HepG2 (cell line): Measurements from ENCODE around the gene SYNDIG1. TPM values are rescaled to one million over a fixed set of nuclear protein-coding genes. Genes with fewer than 3 reads are reported as not detected.

Experiments used
- ATAC-seq: fragments of 200-7000 bp; cut with Tn5 transposase; 3 replicates; pipeline ENCODE4 v1.9.1; 2020; ENCODE audit warnings: mild to moderate bottlenecking, moderate library complexity
- BruUV-seq: library from RNA; stranded (reverse); fragments of 400-500 nt; replicated peaks from 2 replicates; lab custom pipeline; 2021; lab: Mats Ljungman, UMichigan
- CTCF ChIA-PET: fragments of 300-600 bp; formaldehyde crosslinking; extraction: SDS; loops from one replicate; lab custom pipeline; 2021; ENCODE audit warnings: low total read pairs, inconsistent platforms, low intra/inter-chr PET ratio; lab: Yijun Ruan, JAX
- POLR2A ChIA-PET: fragments of 350-600 bp; sonication (Branson Sonifier 250); formaldehyde crosslinking; loops from one replicate; lab custom pipeline; 2020; ENCODE audit warnings: antibody characterized with exemption, inconsistent platforms; lab: Yijun Ruan, JAX
- DNase-seq: peaks from one replicate; pipeline ENCODE4 v3.0.0-alpha.2; 2015; ENCODE audit warnings: low spot score
- FAIRE-seq: peaks from 3 replicates; lab custom pipeline; 2011; peaks lifted over from hg19 to GRCh38; lab: Jason Lieb, UNC
- H2AFZ ChIP-seq: one replicate; pipeline ENCODE4 v1.6.1; 2011; ENCODE audit warnings: low read length, inconsistent platforms
- H3K27ac ChIP-seq: fragments of 300-600 bp; 3 replicates; pipeline ENCODE4 v1.8.0; 2011; ENCODE audit warnings: mixed run types, mild to moderate bottlenecking, mixed read lengths, low read length, inconsistent platforms; ENCODE audit not compliant: insufficient read depth; ENCODE audit errors: extremely low read length
- H3K27me3 ChIP-seq, 2 experiments: fragments of 200-600 bp in 1 of 2; 2 replicates in 1 of 2; 3 replicates in 1 of 2; pipeline versions ENCODE4 v1.6.0 to v1.8.0; 2011; ENCODE audit warnings: low read length in 2 of 2, mild to moderate bottlenecking in 2 of 2, moderate library complexity in 2 of 2, inconsistent platforms in 1 of 2; ENCODE audit not compliant: insufficient read depth in 2 of 2, control insufficient read depth in 1 of 2
- H3K36me3 ChIP-seq, 2 experiments: fragments of 200-600 bp in 1 of 2; replicated peaks in 1 of 2; 2 replicates in 1 of 2; 3 replicates in 1 of 2; pipeline versions ENCODE4 v1.5.1 to v1.8.0; 2011; ENCODE audit warnings: low read length in 2 of 2, inconsistent platforms in 1 of 2; ENCODE audit not compliant: insufficient read depth in 2 of 2, control insufficient read depth in 1 of 2
- H3K4me1 ChIP-seq: 2 replicates; pipeline ENCODE4 v1.5.1; 2012; ENCODE audit warnings: low read length, inconsistent platforms; ENCODE audit not compliant: insufficient read depth
- H3K4me2 ChIP-seq: 2 replicates; pipeline ENCODE4 v1.6.0; 2011; ENCODE audit warnings: low read depth, low read length, inconsistent platforms
- H3K4me3 ChIP-seq, 3 experiments: fragments of 200-600 bp in 1 of 3; sonication (generic), shearing (Covaris generic) in 1 of 3; replicated peaks in 1 of 3; 2 replicates each; pipeline ENCODE4 v1.5.1; 2011 to 2016; ENCODE audit warnings: low read length in 3 of 3, inconsistent platforms in 2 of 3, low read depth in 2 of 3, mild to moderate bottlenecking in 2 of 3, control low read depth in 1 of 3, mixed read lengths in 1 of 3; ENCODE audit not compliant: insufficient read depth in 1 of 3
- H3K79me2 ChIP-seq: one replicate; pipeline ENCODE4 v1.6.1; 2011; ENCODE audit warnings: low read length, inconsistent platforms; ENCODE audit not compliant: insufficient read depth
- H3K9ac ChIP-seq: 2 replicates; pipeline ENCODE4 v1.6.0; 2011; ENCODE audit warnings: mild to moderate bottlenecking, low read depth, low read length, inconsistent platforms; ENCODE audit not compliant: insufficient read depth
- H3K9me3 ChIP-seq: 2 replicates; pipeline ENCODE4 v1.5.1; 2012; ENCODE audit warnings: mild to moderate bottlenecking, low read length
- H4K20me1 ChIP-seq: 2 replicates; pipeline ENCODE4 v1.6.0; 2011; ENCODE audit warnings: inconsistent platforms, mild to moderate bottlenecking, low read length, moderate library complexity; ENCODE audit not compliant: insufficient read depth
- ASH2L ChIP-seq: fragments of 300-600, 200-600 bp; sonication (generic); IDR thresholded peaks from 2 replicates; pipeline ENCODE4 v1.7.0; 2017; ENCODE audit warnings: low read depth, mild to moderate bottlenecking, moderate library complexity, mixed read lengths, low read length; ENCODE audit not compliant: insufficient read length
- FOXK2 ChIP-seq: fragments of 450-650 bp; IDR thresholded peaks from 2 replicates; pipeline ENCODE4 v1.6.1; 2016
- ONECUT2 ChIP-seq: sonication (generic); formaldehyde crosslinking; IDR thresholded peaks from 2 replicates; pipeline ENCODE4 v1.4.0; 2020; ENCODE audit warnings: missing genetic modification reagents
- SIN3A ChIP-seq: IDR thresholded peaks from 2 replicates; pipeline ENCODE4 v1.6.1; 2011; ENCODE audit warnings: low read depth, mild to moderate bottlenecking, control low read depth, low read length, borderline replicate concordance
- ZNF24 ChIP-seq: fragments of 450-650 bp; IDR thresholded peaks from 2 replicates; pipeline ENCODE4 v1.6.1; 2017; ENCODE audit warnings: antibody characterized with exemption, mild to moderate bottlenecking
- ZNF275 ChIP-seq: sonication (generic); formaldehyde crosslinking; IDR thresholded peaks from 2 replicates; pipeline ENCODE4 v1.8.0; 2022; ENCODE audit warnings: missing genetic modification reagents, mild to moderate bottlenecking, inconsistent platforms, borderline replicate concordance
- ZNF335 ChIP-seq: sonication (generic); formaldehyde crosslinking; IDR thresholded peaks from 2 replicates; pipeline ENCODE4 v1.4.0; 2020; ENCODE audit warnings: missing genetic modification reagents
- ZNF513 ChIP-seq: sonication (generic); formaldehyde crosslinking; conservative IDR thresholded peaks from 2 replicates; pipeline ENCODE4 v1.5.0; 2020; ENCODE audit warnings: missing genetic modification reagents
- ZNF629 ChIP-seq: sonication (generic); formaldehyde crosslinking; conservative IDR thresholded peaks from 2 replicates; pipeline ENCODE4 v1.5.0; 2020; ENCODE audit warnings: missing genetic modification reagents
- ZNF788 ChIP-seq: sonication (generic); formaldehyde crosslinking; IDR thresholded peaks from 2 replicates; pipeline ENCODE4 v1.5.0; 2020; ENCODE audit warnings: mild to moderate bottlenecking, missing genetic modification reagents, borderline replicate concordance
- WGBS: methylation state at CpG from one replicate; pipeline ENCODE4 v1.1.6; 2017; ENCODE audit warnings: low lambda C conversion rate; 5-methylcytosine and 5-hydroxymethylcytosine counted together
- in situ Hi-C: cut with HindIII; loops from 2 replicates; pipeline ENCODE4 v1.10.0; 2017; ENCODE audit warnings: low pct_unique_long_range_greater_than_20kb; ENCODE audit not compliant: extremely low pct_ligation_motif_present
- intact Hi-C: fragments of 100-400 bp; cut with micrococcal nuclease; formaldehyde crosslinking; loops from one replicate; pipeline ENCODE4 v1.10.0; 2022; ENCODE audit not compliant: unreplicated experiment
- polyA plus RNA-seq, 8 experiments: library from polyadenylated mRNA; depleted of rRNA in 3 of 8; stranded (reverse) in 7 of 8; unstranded in 1 of 8; fragments of >200 nt; fragmentation: Illumina TruSeq in 4 of 8; extraction: Trizol in 4 of 8; gene quantifications; 2 replicates each; pipeline versions ENCODE4 v1.2.1 to v1.2.3, GENCODE V29; 2011 to 2016; ENCODE audit warnings: low read depth in 4 of 8, missing spikeins in 1 of 8, mixed read lengths in 1 of 8; ENCODE audit not compliant: insufficient read depth in 1 of 8
- total RNA-seq, 5 experiments: library from RNA; depleted of rRNA; stranded (reverse); fragments of >200 nt; fragmentation: Illumina TruSeq; extraction: Trizol; gene quantifications; 2 replicates each; pipeline ENCODE4 v1.2.3, GENCODE V29; 2016; ENCODE audit warnings: low read depth in 1 of 5

SYNDIG1 gene
- total and polyA plus RNA-seq, 2 of the 13 experiments (the other 11 are each of a cell fraction or from before 2014, with no cell fraction given) = not detected

GRCh38 chr20:24693466-24694156 lies 224.2 kb downstream of the SYNDIG1 start (continued):
- no peak for TF ChIP-seq ZNF275 (CRISPR knock-in tag)
- no peak for TF ChIP-seq ASH2L
- TF ChIP-seq ZNF629 (CRISPR knock-in tag) = no peak
- no peak for TF ChIP-seq ZNF788 (CRISPR knock-in tag)
- no peak for TF ChIP-seq ZNF335 (CRISPR knock-in tag)
- TF ChIP-seq SIN3A = no peak
- TF ChIP-seq ONECUT2 (CRISPR knock-in tag) = no peak
- TF ChIP-seq, all 625 proteins: peak for 0

GRCh38 chr20:24694157-24694726 lies 224.8 kb downstream of the SYNDIG1 start:
- no peak for DNase-seq
- TF ChIP-seq ZNF513 (CRISPR knock-in tag) (no peak), FOXK2 (no peak), ZNF24 (no peak)
- TF ChIP-seq, all 625 proteins: peak for 0
- H3K4me2 ChIP-seq = no peak overlapping the region
- WGBS = 21% methylated on average over 12 of the region's 12 CpGs
- no peak overlapping the region for H3K9ac ChIP-seq
- ChIA-PET CTCF (no interaction called here), POLR2A (no interaction called here)
- no peaks in the 10 kb centered on the region for H4K20me1 ChIP-seq
- no peaks in the 10 kb centered on the region for H3K4me1 ChIP-seq
- ATAC-seq (no peak), FAIRE-seq (no peak)
- peaks cover 12 to 62% of the 10 kb centered on the region in 2 experiments; a peak in 3 of 5 replicates for H3K27me3 ChIP-seq
- BruUV-seq = no TSS peak
- intact Hi-C loops (no loop called here), in situ Hi-C loops (no loop called here)
- H3K4me3 ChIP-seq = no peak overlapping the region
- no peaks in the 10 kb centered on the region for H3K79me2 ChIP-seq
- H3K27ac ChIP-seq = no peak overlapping the region
- no peaks in the 10 kb centered on the region for H3K9me3 ChIP-seq
- no peaks in the 10 kb centered on the region for H3K36me3 ChIP-seq
- H2AFZ ChIP-seq = no peak overlapping the region
